Measurements from ENCODE around the gene CNEP1R1. TPM values are rescaled to one million over a fixed set of nuclear protein-coding genes. Genes with fewer than 3 reads are reported as not detected.

CNEP1R1 gene
- total and polyA plus RNA-seq, 2 experiments from 2014 or later, result 13.8 to 30.3 TPM

GRCh38 chr16:49994006-49994405 lies 31.0 kb upstream of the CNEP1R1 start:
- Histone ChIP-seq H3K9me2 (ENCODE audit: insufficient read depth) (no peaks in the 10 kb centered on the region), H2AFZ (no peak overlapping the region), H3K27me3 (ENCODE audit: insufficient read depth) (no peaks in the 10 kb centered on the region), H3F3A (replicated peaks; ENCODE audit: low read depth) (no peaks in the 10 kb centered on the region), H3K27ac (ENCODE audit: low read depth) (no peak overlapping the region), H3K4me1 (ENCODE audit: insufficient read depth) (no peaks in the 10 kb centered on the region), H3K4me3 (no peak overlapping the region), H3K79me2 (replicated peaks; ENCODE audit: insufficient read depth) (no peaks in the 10 kb centered on the region), H4K20me1 (replicated peaks; ENCODE audit: insufficient read depth) (no peaks in the 10 kb centered on the region), H3K4me2 (no peak overlapping the region), H3K36me3 (ENCODE audit: insufficient read depth) (no peaks in the 10 kb centered on the region)
- Mint-ChIP-seq H3K4me1 (peaks cover 2% of the 10 kb centered on the region; the same call in 2 of the 3 replicates), H3K9me3 (no peaks in the 10 kb centered on the region), H3K27me3 (ENCODE audit: insufficient read depth, low read depth, poor library complexity) (peaks cover 7% of the 10 kb centered on the region), H3K36me3 (ENCODE audit: low read depth) (no peaks in the 10 kb centered on the region), H3K4me3 (no peak overlapping the region), H3K27ac (no peak overlapping the region)
- no peak for ATAC-seq
- TF ChIP-seq ZNF114 (CRISPR knock-in tag; IDR thresholded peaks at IDR 0.05), result no peak
- no peak for TF ChIP-seq ETS1 (IDR thresholded peaks at IDR 0.05)
- TF ChIP-seq EZH2phosphoT487 (IDR thresholded peaks at IDR 0.05; ENCODE audit: unreplicated experiment), result no peak
- no peak for TF ChIP-seq ZNF462 (CRISPR knock-in tag; IDR thresholded peaks at IDR 0.05)
- TF ChIP-seq CREB1 (CRISPR knock-in tag; IDR thresholded peaks at IDR 0.05; ENCODE audit: low read depth), result no peak
- no peak for TF ChIP-seq STAT1 (IDR thresholded peaks at IDR 0.05; ENCODE audit: unreplicated experiment)
- TF ChIP-seq CTCF (conservative IDR thresholded peaks at IDR 0.05; ENCODE audit: low read depth in 2 of 2), result no peak
- TF ChIP-seq JUNB (IDR thresholded peaks at IDR 0.05; ENCODE audit: unreplicated experiment), result no peak
- no peak for TF ChIP-seq REST (IDR thresholded peaks at IDR 0.05; ENCODE audit: unreplicated experiment)
- no peak for TF ChIP-seq POLR2AphosphoS5 (IDR thresholded peaks at IDR 0.05; ENCODE audit: low read depth)
- no peak for TF ChIP-seq NANOG (IDR thresholded peaks at IDR 0.05; ENCODE audit: borderline replicate concordance)
- TF ChIP-seq EZH2 (IDR thresholded peaks at IDR 0.05; ENCODE audit: low read depth, unreplicated experiment), result no peak
- no peak for TF ChIP-seq ZNF331 (CRISPR knock-in tag; IDR thresholded peaks at IDR 0.05; ENCODE audit: low read depth)
- DNase-seq (ENCODE audit: low spot score), result no peak
